Common myeloid progenitor, CD34-positive (primary cell): ENCODE data around the gene WSCD2.

Source experiments
- CTCF ChIA-PET: fragments of 350-600 bp; sonication (Branson Sonifier 250); formaldehyde crosslinking; loops from one replicate; lab custom pipeline; 2021; ENCODE audit warnings: antibody characterized with exemption; lab: Charles Lee
- POLR2A ChIA-PET: fragments of 350-600 bp; sonication (Branson Sonifier 250); formaldehyde crosslinking; loops from one replicate; lab custom pipeline; 2021; ENCODE audit warnings: antibody characterized with exemption; lab: Charles Lee
- DNase-seq, 3 donors: peaks; one replicate each; pipeline versions ENCODE4 v3.0.0 to v3.0.0-alpha.2; 2013
- H3K27ac ChIP-seq, 2 experiments: 1 replicate in 1 of 2; 2 replicates in 1 of 2; pipeline ENCODE4 v1.7.0; 2013; ENCODE audit warnings: inconsistent platforms in 2 of 2, low read length in 2 of 2, mild to moderate bottlenecking in 2 of 2, low read depth in 1 of 2, moderate library complexity in 1 of 2; ENCODE audit not compliant: severe bottlenecking in 2 of 2, insufficient read depth in 1 of 2, poor library complexity in 1 of 2
- H3K27me3 ChIP-seq, 5 experiments: replicated peaks in 2 of 5; 1 replicate in 3 of 5; 2 replicates in 2 of 5; pipeline versions ENCODE4 v1.6.1 to v1.7.0; 2013; ENCODE audit warnings: low read length in 4 of 5, mild to moderate bottlenecking in 2 of 5, moderate library complexity in 2 of 5, inconsistent platforms in 1 of 5; ENCODE audit not compliant: insufficient read depth in 5 of 5, control insufficient read depth in 4 of 5
- H3K36me3 ChIP-seq, 4 experiments: 1 replicate in 2 of 4; 2 replicates in 2 of 4; pipeline versions ENCODE4 v1.6.1 to v1.7.0; 2013; ENCODE audit warnings: low read length in 3 of 4, control low read depth in 1 of 4, mild to moderate bottlenecking in 1 of 4; ENCODE audit not compliant: control insufficient read depth in 4 of 4, insufficient read depth in 4 of 4
- H3K4me1 ChIP-seq, 4 experiments: 1 replicate in 3 of 4; 2 replicates in 1 of 4; pipeline versions ENCODE4 v1.6.1 to v1.7.1; 2013; ENCODE audit warnings: low read length in 3 of 4, mild to moderate bottlenecking in 3 of 4, control low read depth in 1 of 4, inconsistent platforms in 1 of 4, moderate library complexity in 1 of 4; ENCODE audit not compliant: control insufficient read depth in 4 of 4, insufficient read depth in 4 of 4; ENCODE audit errors: control extremely low read depth in 1 of 4
- H3K4me3 ChIP-seq, 7 experiments: 1 replicate in 4 of 7; 2 replicates in 3 of 7; pipeline versions ENCODE4 v1.5.1 to v1.7.0; 2013; ENCODE audit warnings: mild to moderate bottlenecking in 7 of 7, low read length in 6 of 7, moderate library complexity in 6 of 7, inconsistent platforms in 2 of 7, low read depth in 2 of 7, control low read depth in 1 of 7; ENCODE audit not compliant: insufficient read depth in 4 of 7, control insufficient read depth in 1 of 7; ENCODE audit errors: extremely low read depth in 1 of 7
- H3K9me3 ChIP-seq, 5 experiments: 1 replicate in 4 of 5; 2 replicates in 1 of 5; pipeline versions ENCODE4 v1.6.1 to v1.7.1; 2013; ENCODE audit warnings: low read length in 4 of 5, mild to moderate bottlenecking in 2 of 5, inconsistent platforms in 1 of 5, low read depth in 1 of 5, moderate library complexity in 1 of 5; ENCODE audit not compliant: control insufficient read depth in 4 of 5, insufficient read depth in 2 of 5; ENCODE audit errors: control extremely low read depth in 1 of 5
- WGBS: methylation state at CpG from one replicate; pipeline ENCODE4 v1.1.5; 2013; ENCODE audit not compliant: insufficient coverage; 5-methylcytosine and 5-hydroxymethylcytosine counted together

The WSCD2 gene

GRCh38 chr12:108106599-108106998, 22.5 kb upstream of the WSCD2 start:
- Histone ChIP-seq H3K4me1 (no peaks in the 10 kb centered on the region), H3K4me3 (no peak overlapping the region), H3K27me3 (peaks cover 0 to 4% (median 0%) of the 10 kb centered on the region in 5 experiments), H3K36me3 (no peaks in the 10 kb centered on the region), H3K27ac (no peak overlapping the region), H3K9me3 (no peaks in the 10 kb centered on the region)
- DNase-seq = no peak
- ChIA-PET CTCF (no interaction called here), POLR2A (no interaction called here)
- WGBS = 100% methylated on average over 1 of the region's 1 CpG

- WGBS = 100% methylated on average over 4 of the region's 4 CpGs
- Histone ChIP-seq H3K36me3 (no peaks in the 10 kb centered on the region), H3K4me1 (no peaks in the 10 kb centered on the region), H3K27ac (no peak overlapping the region), H3K27me3 (peaks cover 0 to 4% (median 0%) of the 10 kb centered on the region in 5 experiments), H3K4me3 (no peak overlapping the region), H3K9me3 (no peaks in the 10 kb centered on the region)
- POLR2A ChIA-PET = no interaction called here
- CTCF ChIA-PET = no interaction called here
- DNase-seq = no peak
Observed at GRCh38 chr12:108107293-108107692, 21.8 kb upstream of the WSCD2 start.

- ChIA-PET POLR2A (no interaction called here), CTCF (no interaction called here)
- Histone ChIP-seq H3K27me3 (peaks cover 0 to 3% (median 0%) of the 10 kb centered on the region in 5 experiments), H3K9me3 (no peaks in the 10 kb centered on the region), H3K27ac (no peak overlapping the region), H3K4me3 (no peak overlapping the region), H3K36me3 (no peaks in the 10 kb centered on the region), H3K4me1 (no peaks in the 10 kb centered on the region)
- DNase-seq = no peak
- 80% methylated on average over 3 of the region's 3 CpGs for WGBS
Observed at GRCh38 chr12:108109504-108109903, 19.6 kb upstream of the WSCD2 start.

GRCh38 chr12:108109954-108110353, 19.1 kb upstream of the WSCD2 start:
- POLR2A ChIA-PET = no interaction called here
- H3K27ac ChIP-seq = no peak overlapping the region
- H3K9me3 ChIP-seq = no peaks in the 10 kb centered on the region
- peaks cover 0 to 3% (median 0%) of the 10 kb centered on the region in 5 experiments for H3K27me3 ChIP-seq
- CTCF ChIA-PET = no interaction called here
- 100% methylated on average over 2 of the region's 4 CpGs for WGBS
- H3K4me3 ChIP-seq = no peak overlapping the region
- H3K4me1 ChIP-seq = no peaks in the 10 kb centered on the region
- H3K36me3 ChIP-seq = no peaks in the 10 kb centered on the region
- DNase-seq = no peak

GRCh38 chr12:108110844-108111243, 18.2 kb upstream of the WSCD2 start:
- ChIA-PET POLR2A (no interaction called here), CTCF (interaction anchor here (0.7 kb wide), 1 partner anchor 16 kb away, joined by 3 read pairs; no protein-coding TSS in a partner anchor)
- H3K9me3 ChIP-seq = no peaks in the 10 kb centered on the region
- peaks cover 0 to 5% (median 0%) of the 10 kb centered on the region in 5 experiments for H3K27me3 ChIP-seq
- WGBS = 100% methylated on average over 1 of the region's 1 CpG
- DNase-seq = no peak
- H3K27ac ChIP-seq = no peak overlapping the region
- H3K4me3 ChIP-seq = no peak overlapping the region
- no peaks in the 10 kb centered on the region for H3K4me1 ChIP-seq
- no peaks in the 10 kb centered on the region for H3K36me3 ChIP-seq

- Histone ChIP-seq H3K36me3 (no peaks in the 10 kb centered on the region), H3K4me3 (no peak overlapping the region), H3K27me3 (peaks cover 0 to 5% (median 0%) of the 10 kb centered on the region in 5 experiments), H3K9me3 (no peaks in the 10 kb centered on the region), H3K27ac (no peak overlapping the region), H3K4me1 (no peaks in the 10 kb centered on the region)
- ChIA-PET CTCF (no interaction called here), POLR2A (no interaction called here)
- 97% methylated on average over 10 of the region's 11 CpGs for WGBS
- DNase-seq = no peak
Observed at GRCh38 chr12:108112832-108113556, 16.1 kb upstream of the WSCD2 start.
